Measurements from ENCODE around the gene ESM1. TPM values are rescaled to one million over a fixed set of nuclear protein-coding genes. Genes with fewer than 3 reads are reported as not detected.
"Not testable (repeated sequence)": the region's sequence is repeated elsewhere in the genome, so short reads cannot be mapped to it uniquely, and the experiment has no call there.

ESM1 gene
- 1 to 10 TPM in 1 of 2 experiments, under 1 TPM in 1; 0.42 to 1.1 TPM for total RNA-seq

DNA sequence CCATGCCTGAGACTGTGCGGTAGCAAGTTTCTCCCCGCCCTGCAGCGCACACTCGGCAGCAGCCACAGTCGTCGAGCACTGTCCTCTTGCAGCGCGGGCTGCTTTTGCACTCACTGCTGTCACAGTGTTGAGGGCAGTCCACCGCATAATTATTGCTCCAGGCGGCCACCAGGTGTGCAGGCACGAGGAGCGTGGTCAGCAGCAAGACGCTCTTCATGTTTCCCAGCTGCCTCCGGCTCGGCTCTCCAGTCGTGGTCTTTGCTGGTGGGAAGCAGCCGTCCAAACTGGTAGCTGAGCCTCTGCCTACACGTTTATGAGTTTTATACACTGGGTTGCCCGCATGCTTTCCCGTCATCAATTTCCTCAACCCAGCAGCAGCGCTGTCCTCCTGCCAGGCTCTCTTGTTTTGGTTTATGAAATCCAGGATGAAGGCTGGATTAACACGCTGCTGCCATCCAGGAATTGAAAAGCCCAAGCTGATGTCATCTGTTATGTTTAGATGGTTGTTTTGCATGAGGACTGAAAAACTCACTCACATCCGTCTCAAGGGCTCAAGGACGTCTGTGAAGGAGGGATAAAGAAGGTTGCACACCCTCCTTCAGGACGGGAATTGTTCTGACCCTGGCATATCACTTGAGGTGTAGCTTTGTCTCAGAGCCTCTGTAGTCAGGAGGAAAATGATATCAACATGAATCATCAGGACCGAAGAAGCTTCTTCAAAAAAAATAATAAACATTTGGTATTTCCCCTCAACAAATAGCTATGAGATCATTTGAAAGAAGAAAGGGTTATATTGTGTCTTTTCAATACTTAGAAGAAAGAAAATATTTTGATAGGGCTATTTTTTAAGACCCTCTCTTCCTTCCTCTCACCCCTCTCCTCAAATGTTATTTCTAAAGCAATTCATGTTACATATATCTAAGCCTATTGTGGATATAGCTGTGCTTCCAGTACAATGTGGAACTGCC, at the start of gene ESM1:
Gene ESM1 (minus strand): TSS at position 293 of the 968 bp plus-strand sequence. CDS start 76 bp downstream, at position 217.
- Mint-ChIP-seq H3K36me3 (peaks cover 12% of the 10 kb centered on the region), H3K27ac (peak within 1 kb of the TSS; percentile 59), H3K4me1 (peaks cover 40% of the 10 kb centered on the region), H3K9me3 (no peaks in the 10 kb centered on the region), H3K4me3 (peak within 1 kb of the TSS; percentile 54), H3K27me3 (peaks cover 19% of the 10 kb centered on the region)
- DNase-seq (no peak), ATAC-seq (ENCODE audit: low read depth) (peak; percentile 25)
- POLR2A ChIA-PET: interaction anchor here (0.6 kb wide), 1 partner anchor 382 kb away, joined by 3 read pairs; no protein-coding TSS in a partner anchor

GRCh38 chr5:55033568-55033967, 48.2 kb upstream of the ESM1 start:
- H3K4me1 Mint-ChIP-seq: peaks cover 44% of the 10 kb centered on the region
- H3K9me3 Mint-ChIP-seq: peaks cover 13% of the 10 kb centered on the region
- no peak overlapping the region for H3K27ac Mint-ChIP-seq
- peaks cover 38% of the 10 kb centered on the region for H3K36me3 Mint-ChIP-seq
- no peak for ATAC-seq (ENCODE audit: low read depth)
- H3K27me3 Mint-ChIP-seq: no peaks in the 10 kb centered on the region
- DNase-seq: no peak
- H3K4me3 Mint-ChIP-seq: no peak overlapping the region
- POLR2A ChIA-PET: interaction anchor here (1.0 kb wide), 1 partner anchor 71 kb away, joined by 3 read pairs; no protein-coding TSS in a partner anchor

DNA sequence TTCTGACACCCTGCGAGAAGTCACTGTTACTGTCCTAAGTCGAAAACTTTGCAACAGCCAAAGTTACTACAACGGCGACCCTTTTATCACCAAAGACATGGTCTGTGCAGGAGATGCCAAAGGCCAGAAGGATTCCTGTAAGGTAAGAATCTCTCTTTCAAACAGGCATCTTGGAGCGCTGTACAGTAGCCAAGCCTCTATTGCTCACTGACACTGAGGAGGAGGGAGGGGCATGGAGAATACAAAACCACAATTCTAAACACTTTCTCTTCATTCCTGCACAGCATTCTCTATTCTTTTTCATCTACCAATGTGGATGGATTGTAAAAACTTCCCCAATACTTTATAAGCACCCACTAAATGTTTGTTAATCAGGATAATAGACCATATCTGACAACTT, 46.1 kb upstream of the ESM1 start:
- POLR2A ChIA-PET: no interaction called here
- peaks cover 44% of the 10 kb centered on the region for H3K36me3 Mint-ChIP-seq
- no peak overlapping the region for H3K27ac Mint-ChIP-seq

DNA sequence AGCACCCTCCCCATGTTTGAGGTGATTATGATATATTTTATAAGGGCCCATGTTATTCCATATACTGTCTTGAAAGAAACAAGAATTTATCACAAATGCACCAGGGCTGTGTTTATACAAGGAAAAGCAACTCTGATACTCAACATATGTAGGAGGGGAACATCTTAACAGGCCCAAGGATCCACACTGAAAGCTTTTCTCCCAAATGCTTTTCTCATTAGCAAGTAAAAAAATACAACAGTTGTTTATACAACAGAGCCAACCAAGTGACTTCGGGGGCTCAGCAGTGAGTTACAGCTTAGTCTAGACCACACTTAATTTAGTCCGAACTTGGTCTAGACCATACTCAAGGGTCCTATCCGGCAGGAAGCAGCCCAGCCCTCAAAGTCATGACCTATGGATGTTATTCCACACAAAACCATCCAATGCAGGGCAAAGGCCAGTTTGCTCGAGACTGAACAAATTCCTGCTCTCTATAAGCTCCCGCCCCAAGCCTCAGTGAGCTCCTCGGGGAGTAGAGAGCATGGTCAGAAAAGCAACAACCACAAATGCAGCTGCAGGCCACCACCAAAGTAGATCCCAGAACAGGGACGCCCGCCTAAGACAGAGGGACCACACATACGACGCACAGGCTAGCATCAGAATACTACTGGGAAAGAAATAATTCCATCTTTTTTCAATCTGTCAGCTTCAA, 45.4 kb upstream of the ESM1 start:
- Mint-ChIP-seq H3K4me1 (peaks cover 52% of the 10 kb centered on the region), H3K4me3 (no peak overlapping the region), H3K27ac (no peak overlapping the region), H3K36me3 (peaks cover 49% of the 10 kb centered on the region), H3K9me3 (peaks cover 15% of the 10 kb centered on the region), H3K27me3 (no peaks in the 10 kb centered on the region)
- POLR2A ChIA-PET: no interaction called here
- DNase-seq (no peak), ATAC-seq (ENCODE audit: low read depth) (no peak)

More for the DNA sequence above, 46.1 kb upstream of the ESM1 start:
- H3K4me3 Mint-ChIP-seq: no peak overlapping the region
- no peaks in the 10 kb centered on the region for H3K27me3 Mint-ChIP-seq
- H3K4me1 Mint-ChIP-seq: peaks cover 46% of the 10 kb centered on the region
- DNase-seq (no peak), ATAC-seq (ENCODE audit: low read depth) (no peak)
- H3K9me3 Mint-ChIP-seq: peaks cover 13% of the 10 kb centered on the region

- Mint-ChIP-seq H3K4me3 (no peak overlapping the region), H3K9me3 (peaks cover 13% of the 10 kb centered on the region), H3K27me3 (no peaks in the 10 kb centered on the region), H3K27ac (no peak overlapping the region), H3K36me3 (peaks cover 49% of the 10 kb centered on the region), H3K4me1 (peaks cover 54% of the 10 kb centered on the region)
- POLR2A ChIA-PET: no interaction called here
- ATAC-seq (ENCODE audit: low read depth) (no peak), DNase-seq (no peak)
Measured at GRCh38 chr5:55030220-55030619, 44.8 kb upstream of the ESM1 start.

DNA sequence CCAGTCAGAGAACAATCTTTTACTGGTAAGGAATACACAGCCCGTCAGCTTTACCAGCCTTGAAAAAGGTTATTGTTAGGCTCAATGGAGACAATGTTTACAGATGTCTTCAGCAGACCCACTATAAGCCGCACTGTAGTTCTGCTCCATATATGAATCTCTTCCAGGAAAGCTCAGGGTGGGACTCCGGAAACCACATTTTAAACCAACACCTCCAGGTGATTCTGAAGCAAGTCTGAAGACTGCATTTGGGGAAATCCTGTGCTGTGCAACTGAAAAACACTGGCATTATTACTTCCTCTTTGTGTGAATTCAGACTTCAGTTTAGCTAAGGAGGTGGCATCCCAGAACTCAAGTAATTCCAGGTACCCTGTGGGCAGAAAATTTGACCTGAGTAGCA, 42.2 kb upstream of the ESM1 start:
- peaks cover 66% of the 10 kb centered on the region for H3K4me1 Mint-ChIP-seq
- POLR2A ChIA-PET: interaction anchor here (0.9 to 2.6 kb wide), 4 partner anchors 9 to 47 kb away, joined by 3 to 10 read pairs (median 6); no protein-coding TSS in a partner anchor
- peaks cover 12% of the 10 kb centered on the region for H3K9me3 Mint-ChIP-seq
- H3K4me3 Mint-ChIP-seq: peak overlapping the region; percentile 68
- no peaks in the 10 kb centered on the region for H3K27me3 Mint-ChIP-seq
- DNase-seq (no peak), ATAC-seq (ENCODE audit: low read depth) (peak; percentile 88)
- H3K27ac Mint-ChIP-seq: peak overlapping the region; percentile 80
- peaks cover 54% of the 10 kb centered on the region for H3K36me3 Mint-ChIP-seq

- DNase-seq (no peak), ATAC-seq (ENCODE audit: low read depth) (no peak)
- POLR2A ChIA-PET: interaction anchor here (1.7 kb wide), 1 partner anchor 75 kb away, joined by 5 read pairs; no protein-coding TSS in a partner anchor
- Mint-ChIP-seq H3K36me3 (peaks cover 41% of the 10 kb centered on the region), H3K27ac (peak overlapping the region; percentile 70), H3K4me3 (peak overlapping the region; percentile 41), H3K9me3 (peaks cover 4% of the 10 kb centered on the region), H3K4me1 (peaks cover 48% of the 10 kb centered on the region), H3K27me3 (no peaks in the 10 kb centered on the region)
Measured at GRCh38 chr5:55022450-55022849, 37.1 kb upstream of the ESM1 start.

DNA sequence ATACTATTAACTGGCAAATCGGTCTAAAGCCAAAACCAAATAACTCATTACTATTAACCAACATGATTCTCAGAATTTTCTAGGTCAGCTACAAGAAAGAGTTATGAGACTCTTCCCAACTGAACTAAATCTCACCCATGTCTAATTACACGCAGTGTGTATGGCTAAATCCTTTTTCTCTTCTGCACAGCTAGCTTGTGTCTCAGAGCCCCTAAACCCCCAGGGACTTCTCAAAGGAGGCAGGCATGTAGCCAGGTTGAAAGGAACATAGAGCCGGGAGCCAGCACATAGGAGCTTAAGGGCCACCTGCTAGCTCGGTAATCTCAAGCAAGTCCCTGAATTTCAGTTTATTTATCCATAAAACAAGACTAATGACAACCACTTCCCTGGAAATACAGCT, 36.4 kb upstream of the ESM1 start:
- POLR2A ChIA-PET: interaction anchor here (1.5 to 2.2 kb wide), 3 partner anchors 16 to 75 kb away, joined by 5 to 8 read pairs (median 7); no protein-coding TSS in a partner anchor
- H3K4me1 Mint-ChIP-seq: peaks cover 43% of the 10 kb centered on the region
- H3K4me3 Mint-ChIP-seq: no peak overlapping the region
- no peak for ATAC-seq (ENCODE audit: low read depth)
- H3K36me3 Mint-ChIP-seq: peaks cover 39% of the 10 kb centered on the region
- peak overlapping the region; percentile 70 for H3K27ac Mint-ChIP-seq
- H3K27me3 Mint-ChIP-seq: no peaks in the 10 kb centered on the region
- no peak for DNase-seq
- H3K9me3 Mint-ChIP-seq: peaks cover 5% of the 10 kb centered on the region

- peaks cover 39% of the 10 kb centered on the region for H3K36me3 Mint-ChIP-seq
- H3K9me3 Mint-ChIP-seq: peaks cover 8% of the 10 kb centered on the region
- no peaks in the 10 kb centered on the region for H3K27me3 Mint-ChIP-seq
- peaks cover 39% of the 10 kb centered on the region for H3K4me1 Mint-ChIP-seq
- H3K27ac Mint-ChIP-seq: no peak overlapping the region
- POLR2A ChIA-PET: interaction anchor here (1.5 to 2.2 kb wide), 3 partner anchors 16 to 76 kb away, joined by 5 to 8 read pairs (median 7); no protein-coding TSS in a partner anchor
- ATAC-seq (ENCODE audit: low read depth) (no peak), DNase-seq (no peak)
- H3K4me3 Mint-ChIP-seq: no peak overlapping the region
Measured at GRCh38 chr5:55021410-55021809, 36.0 kb upstream of the ESM1 start.

DNA sequence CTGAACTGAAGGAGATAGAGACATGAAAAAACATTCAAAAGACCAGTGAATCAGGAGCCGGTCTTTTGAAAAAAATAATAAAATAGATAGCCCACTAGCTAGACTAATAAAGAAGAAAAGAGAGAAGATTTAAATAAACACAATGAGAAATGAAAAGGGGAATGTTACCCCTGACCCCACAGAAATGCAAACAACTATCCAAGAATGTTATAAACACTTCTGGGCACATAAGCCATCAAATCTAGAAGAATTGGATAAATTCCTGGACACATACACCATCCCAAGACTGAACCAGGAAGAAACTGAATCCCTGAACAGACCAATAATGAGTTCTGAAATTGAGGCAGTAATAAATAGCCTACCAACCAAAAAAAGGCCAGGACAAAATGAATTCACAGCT, 24.8 kb upstream of the ESM1 start:
- Mint-ChIP-seq H3K9me3 (peaks cover 34% of the 10 kb centered on the region), H3K4me1 (peaks cover 12% of the 10 kb centered on the region), H3K36me3 (peaks cover 47% of the 10 kb centered on the region)
- POLR2A ChIA-PET; DNase-seq; ATAC-seq (ENCODE audit: low read depth); H3K27me3 Mint-ChIP-seq; H3K4me3 Mint-ChIP-seq; H3K27ac Mint-ChIP-seq: not testable (repeated sequence)

DNA sequence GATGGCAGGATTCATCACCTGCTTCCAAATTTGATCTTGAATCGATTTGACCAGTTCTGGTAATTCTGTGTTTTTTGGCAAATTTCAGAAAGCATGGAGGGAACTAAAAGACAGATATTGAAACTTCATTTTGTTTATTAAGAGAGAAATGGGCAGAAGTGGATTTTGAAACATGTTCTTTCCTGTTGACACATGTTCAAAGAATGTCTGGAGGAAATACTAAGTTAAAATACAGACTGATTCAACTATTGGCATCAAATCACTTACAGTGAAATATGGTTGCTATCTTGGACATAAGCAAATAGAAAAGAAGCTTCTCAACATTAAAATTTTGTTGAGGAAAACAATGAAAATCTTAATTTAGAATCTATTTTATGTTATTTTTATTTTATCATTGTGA, 19.3 kb upstream of the ESM1 start:
- no peaks in the 10 kb centered on the region for H3K27me3 Mint-ChIP-seq
- peaks cover 29% of the 10 kb centered on the region for H3K36me3 Mint-ChIP-seq
- H3K27ac Mint-ChIP-seq: no peak overlapping the region
- DNase-seq (no peak), ATAC-seq (ENCODE audit: low read depth) (no peak)
- H3K4me3 Mint-ChIP-seq: no peak overlapping the region
- POLR2A ChIA-PET: no interaction called here
- H3K4me1 Mint-ChIP-seq: peaks cover 11% of the 10 kb centered on the region
- peaks cover 21% of the 10 kb centered on the region for H3K9me3 Mint-ChIP-seq

- DNase-seq (no peak), ATAC-seq (ENCODE audit: low read depth) (no peak)
- no peak overlapping the region for H3K4me3 Mint-ChIP-seq
- H3K27me3 Mint-ChIP-seq: no peaks in the 10 kb centered on the region
- peaks cover 18% of the 10 kb centered on the region for H3K9me3 Mint-ChIP-seq
- H3K4me1 Mint-ChIP-seq: peaks cover 11% of the 10 kb centered on the region
- POLR2A ChIA-PET: no interaction called here
- peaks cover 30% of the 10 kb centered on the region for H3K36me3 Mint-ChIP-seq
- H3K27ac Mint-ChIP-seq: no peak overlapping the region
Measured at GRCh38 chr5:55003432-55004065, 18.2 kb upstream of the ESM1 start.

GRCh38 chr5:55002166-55002565, 16.8 kb upstream of the ESM1 start:
- H3K27me3 Mint-ChIP-seq; H3K4me3 Mint-ChIP-seq; POLR2A ChIA-PET; H3K27ac Mint-ChIP-seq; DNase-seq; H3K4me1 Mint-ChIP-seq; ATAC-seq (ENCODE audit: low read depth): not testable (repeated sequence)
- H3K36me3 Mint-ChIP-seq: peaks cover 26% of the 10 kb centered on the region
- H3K9me3 Mint-ChIP-seq: peaks cover 19% of the 10 kb centered on the region

All from activated naive CD8-positive, alpha-beta T cell treated with anti-CD3 and anti-CD28 coated beads, Interleukin-2, amount 10 ng/mL, durations not matched to agents 7 days and 5 days (primary cell).